ENCODE results near the gene C6orf89.

C6orf89 gene

GRCh38 chr6:36885461-36886401, at the start of gene C6orf89:
C6orf89 (plus strand) TSS chr6:36885952; CDS start chr6:36899445, 13,493 bp downstream.
- peak; percentile 43 to 99 (median 96) for DNase-seq

GRCh38 chr6:36836111-36837021, 49.4 kb upstream of the C6orf89 start:
- DNase-seq, result peak in 5 of 56 donors; percentile 11 to 43 (median 31)

- no peak for DNase-seq
Observed at GRCh38 chr6:36837022-36837339, 48.8 kb upstream of the C6orf89 start.

GRCh38 chr6:36837686-36838085, 48.1 kb upstream of the C6orf89 start:
- peak in 3 of 56 donors; percentile 10 to 21 (median 13) for DNase-seq

GRCh38 chr6:36838896-36839748, 46.6 kb upstream of the C6orf89 start, which contains the start of gene CPNE5:
CPNE5 (minus strand) TSS chr6:36839444; CDS start chr6:36839377, 67 bp downstream.
- DNase-seq, result peak in 18 of 56 donors; percentile 13 to 70 (median 38)

- peak in 27 of 56 donors; percentile 17 to 76 (median 39) for DNase-seq
Observed at GRCh38 chr6:36839749-36840431, 45.9 kb upstream of the C6orf89 start.

GRCh38 chr6:36840432-36841403, 45.0 kb upstream of the C6orf89 start:
- DNase-seq, result peak in 6 of 56 donors; percentile 20 to 58 (median 36)

GRCh38 chr6:36841756-36842155, 44.0 kb upstream of the C6orf89 start:
- DNase-seq, result no peak

GRCh38 chr6:36843170-36843569, 42.6 kb upstream of the C6orf89 start:
- no peak for DNase-seq

GRCh38 chr6:36844232-36845170, 41.3 kb upstream of the C6orf89 start:
- no peak for DNase-seq

GRCh38 chr6:36845233-36845632, 40.5 kb upstream of the C6orf89 start:
- no peak for DNase-seq

- no peak for DNase-seq
Observed at GRCh38 chr6:36847152-36847551, 38.6 kb upstream of the C6orf89 start.

- DNase-seq, result no peak
Observed at GRCh38 chr6:36847991-36848390, 37.8 kb upstream of the C6orf89 start.

- DNase-seq, result peak in 34 of 56 donors; percentile 19 to 78 (median 43)
Observed at GRCh38 chr6:36848658-36849441, 36.9 kb upstream of the C6orf89 start.

GRCh38 chr6:36850021-36850420, 35.7 kb upstream of the C6orf89 start:
- no peak for DNase-seq

- DNase-seq, result peak in 36 of 56 donors; percentile 6 to 80 (median 40)
Observed at GRCh38 chr6:36851149-36851614, 34.6 kb upstream of the C6orf89 start.

- DNase-seq, result no peak
Observed at GRCh38 chr6:36851626-36852025, 34.1 kb upstream of the C6orf89 start.

All from nucleus accumbens (tissue), 56 donors.